Aorta (tissue), 5 donors: ENCODE measurements around the gene SLC43A2. TPM values are rescaled to one million over a fixed set of nuclear protein-coding genes. Genes with fewer than 3 reads are reported as not detected.

Source experiments
- ATAC-seq: fragments of 200-7000 bp; cut with Tn5 transposase; one replicate; pipeline ENCODE4 v1.9.1; 2022; ENCODE audit warnings: moderate library complexity; ENCODE audit not compliant: low FRiP score
- DNase-seq, 2 donors: peaks; one replicate each; pipeline ENCODE4 v3.0.0-alpha.2; 2020
- H3K27ac ChIP-seq, 2 donors: one replicate each; pipeline ENCODE4 v1.5.1; 2013; ENCODE audit warnings: low read length in 2 of 2, mild to moderate bottlenecking in 2 of 2, moderate library complexity in 2 of 2, control low read depth in 1 of 2, inconsistent platforms in 1 of 2, low read depth in 1 of 2
- H3K27me3 ChIP-seq, 2 donors: one replicate each; pipeline ENCODE4 v1.6.1; 2013; ENCODE audit warnings: control low read depth in 1 of 2, low read length in 1 of 2, mild to moderate bottlenecking in 1 of 2, moderate library complexity in 1 of 2; ENCODE audit not compliant: insufficient read depth in 2 of 2, control insufficient read depth in 1 of 2
- H3K36me3 ChIP-seq, 2 donors: one replicate each; pipeline ENCODE4 v1.6.1; 2013; ENCODE audit warnings: control low read depth in 1 of 2, low read length in 1 of 2, mild to moderate bottlenecking in 1 of 2; ENCODE audit not compliant: insufficient read depth in 2 of 2, control insufficient read depth in 1 of 2
- H3K4me1 ChIP-seq, 2 donors: one replicate each; pipeline ENCODE4 v1.6.1; 2013; ENCODE audit warnings: low read length in 2 of 2, control low read depth in 1 of 2, mild to moderate bottlenecking in 1 of 2, moderate library complexity in 1 of 2; ENCODE audit not compliant: insufficient read depth in 2 of 2, control insufficient read depth in 1 of 2
- H3K4me3 ChIP-seq, 2 donors: one replicate each; pipeline ENCODE4 v1.5.1; 2013; ENCODE audit warnings: low read length in 2 of 2, control low read depth in 1 of 2, mild to moderate bottlenecking in 1 of 2
- H3K9me3 ChIP-seq: one replicate; pipeline ENCODE4 v1.6.1; 2013; ENCODE audit warnings: mild to moderate bottlenecking, low read length; ENCODE audit not compliant: control insufficient read depth
- WGBS, 2 donors: extraction: QIAGEN DNeasy Blood & Tissue Kit; methylation state at CpG; one replicate each; pipeline ENCODE4 v1.1.7; 2013; 5-methylcytosine and 5-hydroxymethylcytosine counted together
- intact Hi-C, 2 donors: fragments of 100-400 bp; cut with DNase I; formaldehyde crosslinking; loops; one replicate each; pipeline versions ENCODE4 v1.14.2 to v1.15.0; 2022
- polyA plus RNA-seq, 2 donors: library from polyadenylated mRNA; stranded (reverse); fragments of 200-250 nt; gene quantifications; one replicate each; pipeline ENCODE4 v1.2.3, GENCODE V29; 2013
- total RNA-seq, 2 donors: library from RNA; stranded (reverse); fragmentation: NEBNext Ultra II Directional; extraction: Animal tissue kit (Norgen Biotek cat#: 25700); gene quantifications; one replicate each; pipeline ENCODE4 v1.2.1, GENCODE V29; 2021
- donor health status: healthy with polysubstance abuse.
- donor health status: Bipolar disorder and iron deficiency.
- donor health status: DM: no; HTN: no; CAD: no.
- donor health status: DM: no; HTN: no; CAD: no.
- donor health status: DM: yes; HTN: yes; CAD: no.

The SLC43A2 gene
- total and polyA plus RNA-seq, 4 donors = 2.1 to 25.0 (median 9.6) TPM

DNA sequence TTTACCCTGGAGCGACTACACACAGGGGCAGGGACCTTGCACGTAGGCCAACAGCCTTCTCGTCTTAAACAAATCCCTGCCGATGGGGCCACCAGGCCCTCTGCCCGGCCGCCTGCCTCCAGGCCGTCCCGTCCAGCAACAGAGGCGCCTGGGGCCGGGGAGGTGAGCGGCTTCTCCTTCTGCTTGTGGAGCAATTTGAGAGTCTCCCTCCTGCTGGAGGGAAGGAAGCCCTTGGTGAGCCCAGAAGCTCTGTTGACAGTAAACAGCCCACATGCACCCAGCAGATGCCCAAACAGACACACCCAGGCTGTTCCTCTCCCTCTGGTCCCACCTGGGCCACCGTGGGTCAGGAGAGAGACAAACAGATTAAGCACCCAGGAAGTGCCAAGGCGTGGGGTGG is 8.1 kb downstream of the SLC43A2 start:
- intact Hi-C loops = no loop called here
- Histone ChIP-seq H3K27me3 (no peaks in the 10 kb centered on the region), H3K36me3 (no peaks in the 10 kb centered on the region), H3K27ac (no peak overlapping the region), H3K4me1 (no peaks in the 10 kb centered on the region), H3K4me3 (no peak overlapping the region), H3K9me3 (no peaks in the 10 kb centered on the region)
- WGBS, 2 donors = 90 to 91% methylated on average over 13 of the region's 13 CpGs
- ATAC-seq = no peak
- no peak for DNase-seq

GRCh38 chr17:1617620-1618174 is 10.9 kb downstream of the SLC43A2 start:
- Histone ChIP-seq H3K4me3 (no peak overlapping the region), H3K36me3 (no peaks in the 10 kb centered on the region), H3K27ac (no peak overlapping the region), H3K9me3 (no peaks in the 10 kb centered on the region), H3K27me3 (no peaks in the 10 kb centered on the region), H3K4me1 (no peaks in the 10 kb centered on the region)
- 82 to 84% methylated on average over 20 of the region's 20 CpGs for WGBS, 2 donors
- DNase-seq (no peak), ATAC-seq (peak; percentile 33)
- intact Hi-C loops = no loop called here

DNA sequence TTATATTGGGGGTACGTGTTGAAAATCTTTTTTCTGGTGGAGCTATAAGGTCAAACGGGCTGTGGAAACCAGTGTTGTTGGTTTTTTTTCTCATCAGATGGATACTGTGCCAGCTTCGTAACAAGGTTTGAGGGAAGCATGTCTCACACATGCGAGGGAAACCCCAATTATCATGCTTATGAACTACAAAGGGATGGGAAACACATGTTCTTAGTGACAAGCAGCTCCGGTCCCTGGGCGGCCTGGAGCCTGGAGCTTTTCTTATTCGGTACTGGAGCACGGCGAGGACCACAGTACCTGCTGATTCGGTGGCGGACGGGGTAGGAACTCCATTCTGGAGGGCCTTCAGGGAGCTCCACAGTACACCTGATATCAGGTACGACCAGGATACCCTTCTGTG is 12.5 kb downstream of the SLC43A2 start:
- H3K27me3 ChIP-seq = no peaks in the 10 kb centered on the region
- no peak for ATAC-seq
- no peaks in the 10 kb centered on the region for H3K9me3 ChIP-seq
- 87 to 90% methylated on average over 13 of the region's 13 CpGs for WGBS, 2 donors
- H3K4me1 ChIP-seq = no peaks in the 10 kb centered on the region
- no peaks in the 10 kb centered on the region for H3K36me3 ChIP-seq
- no peak for DNase-seq
- intact Hi-C loops = no loop called here
- no peak overlapping the region for H3K27ac ChIP-seq
- no peak overlapping the region for H3K4me3 ChIP-seq

GRCh38 chr17:1612400-1612799 is 16.2 kb downstream of the SLC43A2 start:
- Histone ChIP-seq H3K9me3 (no peaks in the 10 kb centered on the region), H3K4me1 (no peaks in the 10 kb centered on the region), H3K36me3 (no peaks in the 10 kb centered on the region), H3K4me3 (no peak overlapping the region), H3K27ac (no peak overlapping the region), H3K27me3 (no peaks in the 10 kb centered on the region)
- ATAC-seq (no peak), DNase-seq (no peak)
- intact Hi-C loops = no loop called here
- 84 to 90% methylated on average over 16 of the region's 16 CpGs for WGBS, 2 donors

DNA sequence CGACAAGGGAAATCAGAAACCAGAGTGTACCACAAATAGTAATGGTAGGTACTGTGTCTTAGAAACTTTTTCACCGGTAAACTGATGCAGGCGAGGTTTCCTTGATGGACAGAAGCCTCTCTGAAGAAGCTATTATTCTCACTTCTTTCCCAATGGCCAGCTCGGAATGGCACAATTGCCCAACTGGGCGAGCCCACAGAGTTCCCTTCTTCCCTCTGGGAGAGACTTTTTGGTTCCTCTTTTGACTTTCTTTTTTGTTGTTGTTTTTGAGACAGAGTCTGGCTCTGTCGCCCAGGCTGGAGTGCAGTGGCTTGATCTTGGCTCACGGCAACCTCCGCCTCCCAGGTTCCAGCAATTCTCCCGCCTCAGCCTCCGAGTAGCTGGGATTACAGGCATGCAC is 16.9 kb downstream of the SLC43A2 start:
- Histone ChIP-seq H3K4me1 (no peaks in the 10 kb centered on the region), H3K4me3 (no peak overlapping the region), H3K36me3 (no peaks in the 10 kb centered on the region), H3K27me3 (no peaks in the 10 kb centered on the region), H3K9me3 (no peaks in the 10 kb centered on the region), H3K27ac (no peak overlapping the region)
- intact Hi-C loops = no loop called here
- DNase-seq = peak in 1 of 2 donors; percentile 59
- 62 to 72% methylated on average over 10 of the region's 10 CpGs for whole genome bisulfite sequencing, 2 donors
- no peak for ATAC-seq

- DNase-seq = no peak
- no peak for ATAC-seq
- no peaks in the 10 kb centered on the region for H3K36me3 ChIP-seq
- no peak overlapping the region for H3K4me3 ChIP-seq
- H3K27ac ChIP-seq = no peak overlapping the region
- no peaks in the 10 kb centered on the region for H3K9me3 ChIP-seq
- intact Hi-C loops = no loop called here
- no peaks in the 10 kb centered on the region for H3K27me3 ChIP-seq
- H3K4me1 ChIP-seq = no peaks in the 10 kb centered on the region
- WGBS, 2 donors = 94 to 96% methylated on average over 7 of the region's 7 CpGs
These were observed 20.0 kb downstream of the SLC43A2 start for GRCh38 chr17:1608676-1609075.

- intact Hi-C loops = no loop called here
- ATAC-seq (no peak), DNase-seq (no peak)
- no peak overlapping the region for H3K4me3 ChIP-seq
- 92 to 93% methylated on average over 5 of the region's 5 CpGs for WGBS, 2 donors
- no peaks in the 10 kb centered on the region for H3K27me3 ChIP-seq
- H3K27ac ChIP-seq = no peak overlapping the region
- no peaks in the 10 kb centered on the region for H3K4me1 ChIP-seq
- H3K9me3 ChIP-seq = no peaks in the 10 kb centered on the region
- no peaks in the 10 kb centered on the region for H3K36me3 ChIP-seq
These were observed 20.7 kb downstream of the SLC43A2 start for GRCh38 chr17:1607971-1608320.

DNA sequence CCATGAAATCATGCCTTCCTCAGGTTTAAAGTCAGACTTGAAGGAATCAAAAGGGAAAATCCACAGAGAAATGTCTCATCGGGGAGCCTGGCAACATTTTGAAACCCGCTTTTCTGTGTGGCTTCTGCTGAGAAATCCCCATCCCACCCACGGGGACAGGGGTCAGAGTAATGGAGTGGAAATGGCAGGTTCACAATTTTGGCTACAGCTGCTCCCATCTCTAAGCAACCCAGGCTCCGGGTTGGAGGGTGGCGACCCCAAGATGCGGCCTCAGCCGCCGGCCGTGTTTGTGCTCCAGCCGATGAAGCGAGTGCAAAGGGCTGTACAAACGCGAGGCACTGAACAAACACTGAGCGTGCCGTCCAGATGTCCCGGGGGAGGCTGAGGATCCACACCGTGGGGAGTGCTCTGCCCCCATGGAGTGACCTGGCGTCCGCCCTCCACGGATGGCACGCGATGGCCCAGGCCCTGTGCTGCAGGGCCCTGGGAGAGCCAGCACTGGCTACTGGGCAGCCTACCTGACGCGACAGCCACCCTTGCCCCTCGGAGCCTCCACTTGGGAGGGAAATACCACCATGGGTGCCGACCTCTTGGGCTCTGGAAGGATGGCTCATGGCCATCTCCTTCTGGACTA is 22.2 kb downstream of the SLC43A2 start:
- DNase-seq = no peak
- no peaks in the 10 kb centered on the region for H3K9me3 ChIP-seq
- ATAC-seq = no peak
- no peak overlapping the region for H3K27ac ChIP-seq
- no peak overlapping the region for H3K4me3 ChIP-seq
- 79 to 84% methylated on average over 25 to 26 of the region's 26 CpGs for WGBS, 2 donors
- H3K36me3 ChIP-seq = no peaks in the 10 kb centered on the region
- no peaks in the 10 kb centered on the region for H3K27me3 ChIP-seq
- H3K4me1 ChIP-seq = no peaks in the 10 kb centered on the region
- intact Hi-C loops = no loop called here

DNA sequence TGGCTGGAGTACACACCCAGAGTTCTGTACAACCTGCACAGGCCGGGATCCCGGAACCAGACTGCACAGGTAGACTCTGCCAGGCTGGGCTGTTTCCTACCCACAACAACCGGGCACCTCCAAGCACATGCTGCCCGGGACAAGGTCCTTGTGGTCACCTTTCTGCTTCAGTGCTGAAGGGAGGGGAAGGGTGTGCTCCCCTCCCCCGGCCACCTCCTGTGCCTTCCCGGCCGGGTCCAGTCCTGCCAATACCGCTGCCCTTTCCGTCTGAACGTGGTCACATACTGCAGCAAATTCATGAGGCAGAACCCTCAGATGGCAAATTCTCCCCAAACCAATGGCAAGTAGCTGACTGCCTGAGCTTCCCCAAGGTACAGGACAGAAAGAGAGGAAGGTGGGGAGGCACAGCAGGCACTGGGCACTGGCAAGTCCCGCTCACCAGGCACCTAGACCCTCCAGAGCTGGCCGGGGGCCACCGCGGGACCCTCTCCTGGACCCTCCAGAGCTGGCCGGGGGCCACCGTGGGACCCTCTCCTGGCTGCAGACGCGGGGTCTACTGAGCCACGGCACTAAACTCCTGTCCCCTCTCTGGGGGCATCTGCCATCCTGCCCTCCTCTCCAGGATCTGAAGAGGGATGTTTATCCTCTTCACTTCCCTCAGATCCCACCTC is 22.8 kb downstream of the SLC43A2 start:
- WGBS, 2 donors = 87 to 89% methylated on average over 19 of the region's 19 CpGs
- Histone ChIP-seq H3K4me1 (no peaks in the 10 kb centered on the region), H3K9me3 (no peaks in the 10 kb centered on the region), H3K4me3 (no peak overlapping the region), H3K27ac (no peak overlapping the region), H3K36me3 (no peaks in the 10 kb centered on the region), H3K27me3 (no peaks in the 10 kb centered on the region)
- intact Hi-C loops = no loop called here
- peak; percentile 39 for ATAC-seq
- DNase-seq = no peak
